Gastrocnemius medialis (tissue), 4 donors: ENCODE data around the gene ADARB2. TPM values are rescaled to one million over a fixed set of nuclear protein-coding genes. Genes with fewer than 3 reads are reported as not detected.

ENCODE experiments used
- ATAC-seq, 2 donors: fragments of 150-250 bp; one replicate each; pipeline ENCODE4 v1.9.1; 2016
- DNase-seq, 2 donors: peaks; one replicate each; pipeline ENCODE4 v3.0.0-alpha.2; 2019
- H3K27ac ChIP-seq, 4 donors: fragments of 200-600 bp; sonication (generic); 1 replicate in 1 of 4; 2 replicates in 3 of 4; pipeline ENCODE4 v1.5.1; 2016 to 2018; ENCODE audit warnings: mild to moderate bottlenecking in 2 of 4, moderate library complexity in 1 of 4
- H3K27me3 ChIP-seq, 3 donors: fragments of 200-600 bp; sonication (generic) in 2 of 3; 1 replicate in 1 of 3; 2 replicates in 2 of 3; pipeline versions ENCODE4 v1.5.1 to v1.6.0; 2016 to 2019; ENCODE audit warnings: mild to moderate bottlenecking in 1 of 3, moderate library complexity in 1 of 3
- H3K36me3 ChIP-seq, 2 donors: fragments of 200-600 bp; sonication (generic) in 1 of 2; one replicate each; pipeline ENCODE4 v1.5.1; 2017 to 2018
- H3K4me1 ChIP-seq, 2 donors: fragments of 200-600 bp; sonication (generic) in 1 of 2; one replicate each; pipeline ENCODE4 v1.5.1; 2016 to 2017; ENCODE audit warnings: mild to moderate bottlenecking in 2 of 2
- H3K4me3 ChIP-seq, 4 donors: fragments of 200-600 bp; sonication (generic) in 3 of 4; 1 replicate in 1 of 4; 2 replicates in 3 of 4; pipeline ENCODE4 v1.5.1; 2016 to 2019; ENCODE audit warnings: mild to moderate bottlenecking in 2 of 4
- H3K9me3 ChIP-seq, 3 donors: fragments of 200-600 bp; sonication (generic) in 2 of 3; 1 replicate in 1 of 3; 2 replicates in 2 of 3; pipeline ENCODE4 v1.5.1; 2016 to 2019
- POLR2A ChIP-seq, 2 donors: fragments of 450-650 bp; IDR thresholded peaks; one replicate each; pipeline ENCODE4 v1.6.1; 2017; ENCODE audit warnings: antibody characterized with exemption in 2 of 2, mild to moderate bottlenecking in 2 of 2, moderate library complexity in 2 of 2
- in situ Hi-C, 4 donors: fragments of 200-750 bp; cut with MboI; loops; one replicate each; pipeline versions ENCODE4 v1.15.0 to v1.8.0; 2017; ENCODE audit warnings: low sequenced_read_pairs in 4 of 4
- intact Hi-C: fragments of 100-400 bp; cut with DNase I; formaldehyde crosslinking; loops from one replicate; pipeline ENCODE4 v1.15.1; 2023; ENCODE audit warnings: low total_unique reads
- total RNA-seq, 4 donors: library from RNA; depleted of rRNA; stranded (reverse); fragments of >200 nt; gene quantifications; one replicate each; pipeline versions ENCODE4 v1.1.0 to v1.2.3, GENCODE V29; 2016
- TF ChIP-seq, protein P1 (sequence below), 5 experiments: fragments of 450-650 bp in 3 of 5; fragments of 200-600 bp in 2 of 5; sonication (generic) in 2 of 5; IDR thresholded peaks in 4 of 5; conservative IDR thresholded peaks in 1 of 5; 1 replicate in 4 of 5; 2 replicates in 1 of 5; pipeline ENCODE4 v1.5.1; 2016 to 2019; ENCODE audit warnings: antibody characterized with exemption in 5 of 5, mild to moderate bottlenecking in 3 of 5, moderate library complexity in 3 of 5

ADARB2 gene
- total RNA-seq, 4 donors from 2014 or later = 0.07 to 0.87 (median 0.10) TPM

DNA sequence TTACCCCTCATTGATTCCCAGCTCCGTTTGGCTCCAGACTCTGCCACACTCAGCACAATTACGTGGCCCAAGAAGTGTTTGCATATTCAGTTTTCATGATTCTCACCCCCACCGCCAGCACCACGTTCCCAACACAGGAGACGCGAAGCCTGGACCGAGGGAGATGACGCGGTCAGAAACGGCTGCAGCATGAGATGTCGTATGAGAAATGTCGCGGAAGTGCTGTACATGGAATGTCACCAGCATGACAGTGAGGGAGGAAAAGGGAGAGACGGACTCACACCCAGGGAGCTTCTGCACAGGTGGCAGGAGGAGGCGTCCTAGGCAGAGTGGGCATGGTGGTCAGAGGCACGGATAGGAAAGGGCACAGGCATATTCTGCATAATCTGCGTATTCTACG, 492.8 kb downstream of the ADARB2 start:
- no peak overlapping the region for H3K27ac ChIP-seq
- H3K27me3 ChIP-seq = peaks cover 18 to 22% (median 18%) of the 10 kb centered on the region in 3 donors
- no peaks in the 10 kb centered on the region for H3K4me1 ChIP-seq
- in situ Hi-C loops (no loop called here), intact Hi-C loops (no loop called here)
- no peak overlapping the region for H3K4me3 ChIP-seq
- no peaks in the 10 kb centered on the region for H3K36me3 ChIP-seq
- no peak for DNase-seq
- no peaks in the 10 kb centered on the region for H3K9me3 ChIP-seq
- no peak for ATAC-seq
- TF ChIP-seq, protein P1, sequence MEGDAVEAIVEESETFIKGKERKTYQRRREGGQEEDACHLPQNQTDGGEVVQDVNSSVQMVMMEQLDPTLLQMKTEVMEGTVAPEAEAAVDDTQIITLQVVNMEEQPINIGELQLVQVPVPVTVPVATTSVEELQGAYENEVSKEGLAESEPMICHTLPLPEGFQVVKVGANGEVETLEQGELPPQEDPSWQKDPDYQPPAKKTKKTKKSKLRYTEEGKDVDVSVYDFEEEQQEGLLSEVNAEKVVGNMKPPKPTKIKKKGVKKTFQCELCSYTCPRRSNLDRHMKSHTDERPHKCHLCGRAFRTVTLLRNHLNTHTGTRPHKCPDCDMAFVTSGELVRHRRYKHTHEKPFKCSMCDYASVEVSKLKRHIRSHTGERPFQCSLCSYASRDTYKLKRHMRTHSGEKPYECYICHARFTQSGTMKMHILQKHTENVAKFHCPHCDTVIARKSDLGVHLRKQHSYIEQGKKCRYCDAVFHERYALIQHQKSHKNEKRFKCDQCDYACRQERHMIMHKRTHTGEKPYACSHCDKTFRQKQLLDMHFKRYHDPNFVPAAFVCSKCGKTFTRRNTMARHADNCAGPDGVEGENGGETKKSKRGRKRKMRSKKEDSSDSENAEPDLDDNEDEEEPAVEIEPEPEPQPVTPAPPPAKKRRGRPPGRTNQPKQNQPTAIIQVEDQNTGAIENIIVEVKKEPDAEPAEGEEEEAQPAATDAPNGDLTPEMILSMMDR (IDR thresholded peaks at IDR 0.05 in 4 of 5, conservative IDR thresholded peaks at IDR 0.05 in 1 of 5) = no peak
- no peak for TF ChIP-seq POLR2A (IDR thresholded peaks at IDR 0.05)

DNA sequence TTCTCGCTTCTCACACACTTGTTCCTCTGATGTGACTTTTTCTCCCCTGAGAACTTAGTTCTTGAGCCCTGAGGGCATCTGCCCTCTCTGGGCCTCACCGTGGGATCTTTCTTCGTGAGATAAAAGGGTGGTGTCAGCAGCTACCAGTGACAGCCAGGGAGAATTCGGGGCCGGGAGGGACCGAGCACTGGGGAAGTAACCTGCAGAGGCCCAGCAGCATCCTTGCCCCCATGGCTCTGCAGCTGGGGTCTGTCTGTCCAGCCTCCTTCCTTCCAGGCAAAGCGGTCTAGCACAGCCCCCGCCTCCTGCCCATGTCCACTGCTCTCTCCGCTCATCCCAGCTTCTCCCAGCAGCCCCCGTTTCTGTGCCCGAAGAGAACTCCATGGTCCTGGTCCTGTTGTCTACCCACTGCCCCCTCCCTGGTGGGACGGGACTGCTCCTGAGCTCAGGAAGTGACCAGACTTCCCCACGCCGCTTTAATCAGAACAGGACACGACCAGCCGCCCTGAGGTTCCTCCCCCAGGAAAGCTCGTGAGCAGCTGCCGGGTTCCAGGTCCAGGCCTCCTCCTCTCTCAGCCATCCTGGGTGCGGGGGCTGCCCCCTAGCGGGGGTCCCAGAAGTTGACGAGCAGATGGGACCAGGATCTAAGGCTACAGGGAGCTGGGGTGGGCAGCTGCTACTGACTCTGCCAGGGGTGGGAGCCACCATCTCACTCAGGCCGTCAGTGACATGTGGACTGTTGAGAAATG, 493.7 kb downstream of the ADARB2 start:
- Histone ChIP-seq H3K4me1 (no peaks in the 10 kb centered on the region), H3K4me3 (no peak overlapping the region), H3K27me3 (peaks cover 18 to 22% (median 18%) of the 10 kb centered on the region in 3 donors), H3K27ac (no peak overlapping the region), H3K36me3 (no peaks in the 10 kb centered on the region), H3K9me3 (no peaks in the 10 kb centered on the region)
- in situ Hi-C loops (no loop called here), intact Hi-C loops (no loop called here)
- DNase-seq = no peak
- TF ChIP-seq POLR2A (IDR thresholded peaks at IDR 0.05) = no peak
- TF ChIP-seq, protein P1 (IDR thresholded peaks at IDR 0.05 in 4 of 5, conservative IDR thresholded peaks at IDR 0.05 in 1 of 5) = no peak
- no peak for ATAC-seq

DNA sequence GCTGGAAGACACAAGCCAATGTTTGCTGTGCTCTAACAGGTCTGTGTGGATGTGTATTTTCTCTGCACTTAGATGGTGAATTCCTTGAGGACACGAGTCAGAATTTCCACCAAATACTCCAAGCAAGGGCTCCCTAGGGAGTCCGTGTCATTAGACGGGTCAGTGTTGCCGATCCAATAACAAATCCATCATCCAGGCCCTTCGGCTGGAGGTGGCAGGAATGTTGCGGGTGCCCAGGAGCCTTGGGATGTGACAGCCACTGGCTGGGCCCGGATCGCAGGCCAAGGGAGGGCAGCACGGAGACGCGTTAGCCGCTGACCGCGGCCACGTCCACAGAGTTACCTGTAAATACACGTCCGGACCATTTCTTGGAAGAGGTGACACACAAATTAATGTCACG, 494.4 kb downstream of the ADARB2 start:
- peaks cover 18 to 22% (median 18%) of the 10 kb centered on the region in 3 donors for H3K27me3 ChIP-seq
- no peaks in the 10 kb centered on the region for H3K36me3 ChIP-seq
- no peak overlapping the region for H3K4me3 ChIP-seq
- ATAC-seq (no peak), DNase-seq (no peak)
- intact Hi-C loops (no loop called here), in situ Hi-C loops (no loop called here)
- H3K9me3 ChIP-seq = no peaks in the 10 kb centered on the region
- no peaks in the 10 kb centered on the region for H3K4me1 ChIP-seq
- no peak overlapping the region for H3K27ac ChIP-seq
- TF ChIP-seq POLR2A (IDR thresholded peaks at IDR 0.05) = no peak
- TF ChIP-seq, protein P1 (IDR thresholded peaks at IDR 0.05 in 4 of 5, conservative IDR thresholded peaks at IDR 0.05 in 1 of 5) = no peak

DNA sequence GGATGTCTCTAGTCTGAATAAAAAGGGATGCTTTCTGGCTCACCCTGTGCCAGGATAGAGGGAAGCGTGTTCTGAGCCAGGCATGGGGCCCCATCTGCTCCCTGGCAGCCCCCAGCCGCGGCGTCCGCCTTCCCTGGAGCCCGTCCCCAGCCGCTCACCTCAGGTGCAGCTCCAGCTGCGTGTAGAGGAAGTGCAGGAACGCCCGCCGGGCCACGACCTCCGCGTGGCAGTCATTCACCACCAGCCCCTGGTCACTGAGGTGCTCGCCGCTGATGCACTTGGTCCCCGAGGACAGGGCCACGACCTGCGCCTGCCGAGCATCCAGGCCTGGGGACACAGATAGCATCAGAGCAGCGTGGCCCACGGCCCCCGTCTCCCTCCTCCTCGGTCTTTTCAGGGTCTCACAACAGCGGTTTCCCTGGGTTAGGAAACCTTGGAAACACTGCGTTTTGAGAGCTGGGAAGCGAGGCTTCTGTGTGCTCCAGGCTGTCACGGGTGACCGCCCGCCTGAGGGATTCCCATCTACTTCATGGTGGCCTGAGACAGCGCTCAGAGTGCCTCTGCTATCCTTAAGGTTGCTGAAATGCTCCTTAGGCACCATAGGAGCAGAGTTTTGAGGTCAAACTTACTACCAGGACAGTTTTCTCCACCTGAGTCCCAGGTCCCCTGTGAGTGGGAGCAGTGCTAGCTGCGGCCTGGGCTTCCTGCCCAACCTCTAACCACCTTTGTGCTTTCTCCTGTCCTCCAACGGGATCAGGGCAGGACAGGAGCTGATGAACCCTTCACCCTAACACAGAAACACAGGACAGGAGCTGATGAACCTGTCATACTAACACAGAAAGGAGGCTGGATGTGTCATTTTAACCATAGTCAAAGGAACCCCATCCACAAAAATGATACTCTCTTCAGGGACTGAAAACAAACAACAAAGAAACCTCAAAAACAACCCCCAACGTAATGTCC, 495.1 kb downstream of the ADARB2 start:
- no peak for DNase-seq
- no peak for ATAC-seq
- in situ Hi-C loops (no loop called here), intact Hi-C loops (no loop called here)
- no peaks in the 10 kb centered on the region for H3K9me3 ChIP-seq
- no peak overlapping the region for H3K27ac ChIP-seq
- H3K27me3 ChIP-seq = peaks cover 16 to 22% (median 18%) of the 10 kb centered on the region in 3 donors
- TF ChIP-seq, protein P1 (IDR thresholded peaks at IDR 0.05 in 4 of 5, conservative IDR thresholded peaks at IDR 0.05 in 1 of 5) = no peak
- no peak for TF ChIP-seq POLR2A (IDR thresholded peaks at IDR 0.05)
- H3K36me3 ChIP-seq = no peaks in the 10 kb centered on the region
- no peak overlapping the region for H3K4me3 ChIP-seq
- H3K4me1 ChIP-seq = no peaks in the 10 kb centered on the region
